ENCODE results near the gene CUL7.

DNA sequence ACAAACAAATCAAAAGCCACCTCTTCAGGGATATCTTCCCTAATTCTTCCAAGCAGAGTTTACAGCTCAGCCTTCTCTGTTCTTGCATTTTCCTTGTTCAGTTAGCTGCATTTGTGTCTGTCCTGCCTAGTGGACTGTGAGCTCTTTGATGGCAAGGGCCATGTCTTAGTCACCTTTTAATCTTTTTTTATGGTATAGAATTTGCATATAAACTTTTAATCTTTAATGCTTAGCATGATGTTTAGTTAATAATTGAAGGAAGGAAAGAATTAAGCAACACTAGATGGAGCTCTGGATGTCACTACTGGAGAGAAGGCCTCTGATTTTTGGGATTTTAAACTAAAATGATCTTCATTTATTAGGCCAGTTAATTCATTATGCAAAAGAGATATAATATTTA, 57.1 kb downstream of the CUL7 start:
- no peak for TF ChIP-seq TCF3 (CRISPR knock-in tag; IDR thresholded peaks at IDR 0.05)
- no peak for TF ChIP-seq ZNF384 (IDR thresholded peaks at IDR 0.05; ENCODE audit: low read depth, low read length)
